Ovary (tissue), 3 donors: Measurements from ENCODE around the gene GAL3ST2.

Experiments
- EP300 ChIP-seq: sonication (generic); formaldehyde crosslinking; IDR thresholded peaks from one replicate; pipeline ENCODE4 v1.6.1; 2017; ENCODE audit warnings: antibody characterized with exemption
- POLR2A ChIP-seq: fragments of 450-650 bp; IDR thresholded peaks from one replicate; pipeline ENCODE4 v1.6.1; 2017; ENCODE audit warnings: antibody characterized with exemption, mild to moderate bottlenecking, moderate library complexity
- TF ChIP-seq, protein P1 (sequence below), 3 donors: fragments of 450-650 bp in 2 of 3; fragments of 200-600 bp in 1 of 3; IDR thresholded peaks; one replicate each; pipeline versions ENCODE4 v1.5.1 to v1.8.0; 2016 to 2022; ENCODE audit warnings: antibody characterized with exemption in 3 of 3, mild to moderate bottlenecking in 1 of 3
- donor health status: DM: no; HTN: no; CAD: no.

DNA sequence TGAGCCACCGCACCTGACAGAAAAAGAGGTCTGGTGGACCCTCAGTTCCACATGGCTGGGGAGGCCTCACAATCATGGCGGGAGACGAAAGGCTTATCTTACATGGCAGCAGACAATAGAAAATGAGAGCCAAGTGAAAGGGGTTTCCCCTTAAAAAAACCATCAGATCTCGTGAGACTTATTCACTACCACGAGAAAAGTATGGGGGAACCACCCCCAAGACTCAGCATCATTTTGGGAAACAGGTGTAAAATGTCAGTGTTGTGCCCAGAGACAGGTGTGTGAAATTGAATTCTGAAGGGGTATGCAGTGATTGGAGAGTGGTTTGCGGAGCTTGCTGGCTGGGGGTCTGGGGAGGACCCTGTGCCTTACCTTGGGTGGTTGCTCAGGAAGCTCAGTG lies 46.8 kb upstream of the GAL3ST2 start:
- TF ChIP-seq EP300 (no peak), POLR2A (no peak)
- TF ChIP-seq, protein P1, sequence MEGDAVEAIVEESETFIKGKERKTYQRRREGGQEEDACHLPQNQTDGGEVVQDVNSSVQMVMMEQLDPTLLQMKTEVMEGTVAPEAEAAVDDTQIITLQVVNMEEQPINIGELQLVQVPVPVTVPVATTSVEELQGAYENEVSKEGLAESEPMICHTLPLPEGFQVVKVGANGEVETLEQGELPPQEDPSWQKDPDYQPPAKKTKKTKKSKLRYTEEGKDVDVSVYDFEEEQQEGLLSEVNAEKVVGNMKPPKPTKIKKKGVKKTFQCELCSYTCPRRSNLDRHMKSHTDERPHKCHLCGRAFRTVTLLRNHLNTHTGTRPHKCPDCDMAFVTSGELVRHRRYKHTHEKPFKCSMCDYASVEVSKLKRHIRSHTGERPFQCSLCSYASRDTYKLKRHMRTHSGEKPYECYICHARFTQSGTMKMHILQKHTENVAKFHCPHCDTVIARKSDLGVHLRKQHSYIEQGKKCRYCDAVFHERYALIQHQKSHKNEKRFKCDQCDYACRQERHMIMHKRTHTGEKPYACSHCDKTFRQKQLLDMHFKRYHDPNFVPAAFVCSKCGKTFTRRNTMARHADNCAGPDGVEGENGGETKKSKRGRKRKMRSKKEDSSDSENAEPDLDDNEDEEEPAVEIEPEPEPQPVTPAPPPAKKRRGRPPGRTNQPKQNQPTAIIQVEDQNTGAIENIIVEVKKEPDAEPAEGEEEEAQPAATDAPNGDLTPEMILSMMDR (IDR thresholded peaks at IDR 0.05) = no peak
